ENCODE data around the gene ARFGAP2.

ARFGAP2 gene

GRCh38 chr11:47187723-47188122 is 11.0 kb upstream of the ARFGAP2 start:
- no peak for DNase-seq (ENCODE audit: low read depth)

DNA sequence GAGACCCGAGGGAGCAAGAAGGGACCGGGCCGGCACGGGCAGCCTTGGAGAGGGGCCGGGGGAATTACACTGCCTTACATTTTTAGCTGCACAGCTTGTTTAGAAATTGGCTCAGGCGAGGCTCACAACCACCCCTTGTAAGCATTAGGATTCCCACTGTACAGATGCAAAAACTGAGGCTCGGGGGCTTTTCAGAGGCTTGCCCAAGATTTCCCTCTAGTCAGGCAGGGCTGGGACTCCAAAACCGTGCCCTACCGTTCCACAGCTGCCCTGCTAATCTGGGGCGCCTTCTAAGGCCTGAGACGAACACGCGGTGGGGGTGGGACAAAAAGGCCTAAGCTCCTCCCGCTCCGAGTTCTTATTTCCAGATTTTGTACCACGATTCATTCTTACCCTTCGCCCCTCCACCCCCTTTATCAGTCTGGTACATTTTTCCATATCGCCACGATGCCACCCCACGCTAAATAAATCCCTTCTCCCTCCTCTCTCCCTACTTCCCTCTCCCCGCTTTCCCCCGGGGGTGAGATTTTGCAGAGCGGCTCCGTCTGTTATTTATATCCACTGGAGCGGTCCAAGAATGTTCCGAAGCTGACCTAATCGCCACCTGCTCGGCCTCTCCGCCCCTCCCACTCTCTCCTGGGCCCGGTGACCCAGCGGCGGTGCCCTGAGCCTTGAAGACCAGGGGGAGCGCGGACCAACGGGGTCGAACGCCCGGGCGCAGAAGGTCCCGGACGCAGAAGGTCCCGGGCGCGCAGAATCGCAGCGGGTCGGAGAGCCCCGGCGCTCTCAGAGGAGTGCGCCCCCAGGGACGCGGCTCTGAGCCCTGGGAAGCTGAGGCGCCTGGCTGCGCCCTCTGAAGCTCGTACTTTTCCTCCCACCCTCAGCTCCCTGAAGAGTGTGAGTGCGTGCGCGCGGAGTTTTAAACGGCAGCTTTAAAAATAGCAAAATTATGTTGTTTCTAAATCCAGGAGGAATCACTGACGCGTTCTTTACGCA is 10.3 kb upstream of the ARFGAP2 start:
- peak; percentile 27 for DNase-seq (ENCODE audit: low read depth)

DNA sequence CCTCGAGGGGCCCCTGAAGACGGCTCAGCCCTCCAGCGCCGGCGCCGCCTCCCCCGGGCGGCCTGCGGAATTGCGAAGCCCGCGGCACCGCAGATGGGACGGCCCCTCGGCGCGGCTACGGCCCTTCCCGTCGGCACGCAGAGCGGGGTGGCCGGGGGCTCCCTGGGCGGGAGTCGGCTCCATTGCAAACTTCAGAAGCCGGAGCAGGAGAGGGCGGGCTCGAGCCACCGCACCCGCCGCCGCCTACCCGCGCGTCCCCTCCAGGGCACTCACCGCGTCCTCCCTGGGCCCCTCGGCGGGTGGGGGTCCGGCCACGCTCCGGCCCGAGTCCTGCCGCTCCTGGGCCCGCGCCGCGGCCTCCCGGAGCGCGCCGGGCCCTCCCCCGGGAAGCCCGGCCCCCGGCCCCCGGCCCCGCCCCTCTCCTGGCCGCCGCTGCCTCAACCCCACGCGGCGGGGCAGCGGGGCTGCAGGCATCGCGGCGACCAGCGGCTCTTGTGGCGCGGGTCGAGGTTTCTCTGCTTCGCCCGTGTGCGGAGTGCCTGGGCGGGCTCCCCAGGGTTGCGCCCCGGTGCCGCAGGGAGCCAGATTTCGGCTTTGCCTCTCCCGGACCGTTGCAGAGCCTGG is 9.5 kb upstream of the ARFGAP2 start, which contains the start of gene PACSIN3:
TSS of gene PACSIN3 (minus strand) at position 359 of the 624 bp plus-strand sequence. CDS start 3,707 bp downstream, outside the sequence.
- peak; percentile 24 for DNase-seq (ENCODE audit: low read depth)

- no peak for DNase-seq (ENCODE audit: low read depth)
Measured at GRCh38 chr11:47185305-47186075, 8.8 kb upstream of the ARFGAP2 start.

DNA sequence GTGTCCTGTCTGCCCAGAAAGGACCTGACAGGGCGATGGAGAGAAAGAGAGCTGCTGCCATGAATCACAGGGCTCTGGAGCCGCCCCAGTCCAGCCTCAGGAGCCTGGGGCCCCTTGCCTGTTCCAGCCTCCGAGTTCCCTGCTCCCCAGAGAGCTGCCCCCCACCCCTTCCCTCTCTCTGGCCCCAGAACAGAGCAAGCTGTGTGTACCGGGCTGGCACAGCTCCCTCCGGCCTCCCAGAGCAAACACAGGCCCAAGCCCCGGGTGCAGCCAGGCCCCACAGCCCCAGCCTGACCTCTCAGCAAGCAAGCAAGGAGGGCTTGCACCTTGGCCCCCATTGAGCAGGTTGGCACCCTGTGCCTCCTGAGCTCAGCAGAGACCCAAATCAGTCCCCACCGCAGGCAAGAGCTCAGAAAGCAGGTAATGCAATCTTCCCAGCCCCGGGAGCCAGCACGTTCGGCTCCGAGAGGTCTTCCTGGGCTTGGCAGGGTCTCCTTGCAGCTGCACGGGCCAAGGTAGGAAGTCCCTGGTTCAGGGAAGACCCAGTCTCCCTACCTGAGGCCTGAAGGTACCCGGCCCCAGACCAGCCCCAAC is 8.1 kb upstream of the ARFGAP2 start:
- DNase-seq (ENCODE audit: low read depth): no peak

DNA sequence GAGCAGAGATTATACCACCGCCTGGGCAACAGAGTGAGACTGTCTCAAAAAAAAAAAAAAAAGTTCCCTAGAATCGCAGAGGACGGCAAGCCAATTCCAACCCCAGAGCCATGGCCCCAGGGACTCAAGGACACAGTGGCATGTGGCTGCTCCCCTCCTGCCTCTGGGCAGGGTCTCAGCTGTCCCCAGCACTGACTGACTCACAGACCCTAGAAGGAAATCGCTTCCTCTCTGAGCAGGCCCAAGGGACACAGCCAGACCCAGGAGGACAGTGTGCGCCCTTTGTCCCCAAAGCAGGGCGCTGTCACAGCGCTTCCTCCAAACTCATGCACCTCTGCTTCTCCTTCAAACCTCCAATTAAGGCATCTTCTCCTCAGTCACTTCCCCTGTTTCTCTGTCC is 7.3 kb upstream of the ARFGAP2 start:
- DNase-seq (ENCODE audit: low read depth): no peak

- DNase-seq (ENCODE audit: low read depth): no peak
Measured at GRCh38 chr11:47183031-47183856, 6.6 kb upstream of the ARFGAP2 start.

- no peak for DNase-seq (ENCODE audit: low read depth)
Measured at GRCh38 chr11:47182380-47182779, 5.7 kb upstream of the ARFGAP2 start.

GRCh38 chr11:47181271-47181670 is 4.6 kb upstream of the ARFGAP2 start:
- no peak for DNase-seq (ENCODE audit: low read depth)

DNA sequence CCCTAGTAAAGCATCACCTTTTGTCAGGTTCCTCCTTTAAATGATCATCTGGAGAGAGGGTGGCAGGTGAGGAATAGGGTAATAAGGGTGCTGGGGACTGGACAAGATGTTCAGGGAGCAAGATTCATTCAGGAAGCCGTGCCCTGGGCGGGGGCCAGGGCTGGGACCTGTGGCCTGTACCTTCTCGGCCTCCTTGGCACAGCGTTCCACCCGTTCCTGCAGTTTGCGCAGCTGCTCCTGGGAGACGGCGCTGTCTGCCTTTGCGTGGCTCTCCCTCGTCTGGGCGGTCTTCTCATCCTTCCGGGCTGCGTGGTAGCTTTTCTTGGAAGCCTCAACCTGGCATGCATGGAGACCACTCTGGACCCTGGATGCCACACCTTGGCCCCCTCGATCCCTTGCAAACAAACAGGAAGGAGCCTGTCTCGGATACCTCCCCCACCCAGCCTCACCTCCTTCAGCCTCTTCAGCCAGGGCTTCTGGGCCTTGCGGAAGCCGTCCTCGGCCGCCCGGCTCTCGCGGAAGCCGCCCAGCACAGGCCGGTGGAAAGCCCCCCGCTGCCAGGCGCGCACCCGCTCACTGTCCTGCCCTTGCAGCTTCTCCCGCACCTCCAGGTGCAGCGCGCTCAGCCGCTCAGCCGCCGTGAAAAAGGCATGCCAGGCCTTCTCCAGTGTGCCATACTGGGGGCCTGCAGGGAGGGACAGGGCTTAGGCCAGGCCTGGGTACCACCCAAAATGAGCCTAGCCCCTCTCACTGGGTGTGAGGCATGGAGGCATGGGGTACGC is 3.5 kb upstream of the ARFGAP2 start:
- no peak for DNase-seq (ENCODE audit: low read depth)

DNA sequence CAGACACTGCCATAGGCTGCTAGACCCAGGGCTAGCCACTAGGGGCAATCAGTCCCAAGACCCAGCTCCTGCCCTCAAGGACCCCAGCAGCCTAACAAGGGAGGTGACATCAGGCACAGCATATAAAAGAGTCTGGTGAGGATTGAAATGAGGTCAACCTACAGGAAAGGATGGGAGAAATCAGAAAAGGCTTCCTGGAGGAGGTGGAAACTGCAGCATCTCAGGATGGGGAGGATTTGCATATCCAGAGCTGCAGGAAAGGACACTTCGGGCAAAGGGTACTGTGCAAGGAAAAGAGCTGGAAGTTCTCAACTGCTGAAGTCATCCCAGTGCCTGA is 2.9 kb upstream of the ARFGAP2 start:
- DNase-seq (ENCODE audit: low read depth): no peak

- no peak for DNase-seq (ENCODE audit: low read depth)
Measured at GRCh38 chr11:47178737-47179654, 2.3 kb upstream of the ARFGAP2 start.

DNA sequence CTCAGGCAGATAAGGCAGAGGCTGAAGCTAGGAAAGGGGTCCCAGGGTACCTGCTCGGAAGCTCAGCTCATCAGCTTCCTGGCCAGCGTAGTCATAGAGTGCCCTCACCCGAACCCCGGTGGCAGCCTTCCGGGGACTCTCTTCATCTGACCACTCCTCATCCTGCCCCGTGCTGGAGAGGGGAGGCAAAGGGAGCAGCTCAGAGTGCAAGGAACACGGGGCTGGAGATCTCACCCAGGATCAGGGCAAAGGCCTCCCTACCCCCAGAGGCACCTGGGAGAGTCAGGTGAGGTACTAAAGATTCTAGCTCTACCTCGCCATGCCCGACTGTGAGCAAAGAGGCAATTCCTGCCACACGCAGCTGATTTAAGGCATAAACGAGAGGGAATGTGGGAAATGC is 1.6 kb upstream of the ARFGAP2 start:
- no peak for DNase-seq (ENCODE audit: low read depth)

DNA sequence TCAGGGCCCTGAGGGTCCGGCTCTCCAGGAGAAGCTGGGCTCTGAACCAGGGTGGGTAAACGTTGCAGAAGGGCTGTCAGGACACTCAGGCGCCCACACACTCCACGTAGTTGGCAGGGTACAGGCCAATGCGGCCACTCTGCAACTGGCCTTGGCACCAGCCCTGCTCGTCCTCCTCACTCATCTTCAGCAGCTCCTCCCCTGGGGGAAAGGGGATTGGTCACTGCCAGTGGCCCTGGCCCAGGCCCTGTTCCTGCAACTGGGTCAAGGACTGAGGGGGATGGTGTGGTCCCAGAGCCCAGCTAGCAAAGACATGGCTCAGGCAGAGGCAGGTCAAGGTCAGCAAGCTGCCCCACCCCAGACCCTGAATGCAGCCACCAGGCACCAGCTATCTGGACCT is 1.2 kb upstream of the ARFGAP2 start:
- no peak for DNase-seq (ENCODE audit: low read depth)

DNA sequence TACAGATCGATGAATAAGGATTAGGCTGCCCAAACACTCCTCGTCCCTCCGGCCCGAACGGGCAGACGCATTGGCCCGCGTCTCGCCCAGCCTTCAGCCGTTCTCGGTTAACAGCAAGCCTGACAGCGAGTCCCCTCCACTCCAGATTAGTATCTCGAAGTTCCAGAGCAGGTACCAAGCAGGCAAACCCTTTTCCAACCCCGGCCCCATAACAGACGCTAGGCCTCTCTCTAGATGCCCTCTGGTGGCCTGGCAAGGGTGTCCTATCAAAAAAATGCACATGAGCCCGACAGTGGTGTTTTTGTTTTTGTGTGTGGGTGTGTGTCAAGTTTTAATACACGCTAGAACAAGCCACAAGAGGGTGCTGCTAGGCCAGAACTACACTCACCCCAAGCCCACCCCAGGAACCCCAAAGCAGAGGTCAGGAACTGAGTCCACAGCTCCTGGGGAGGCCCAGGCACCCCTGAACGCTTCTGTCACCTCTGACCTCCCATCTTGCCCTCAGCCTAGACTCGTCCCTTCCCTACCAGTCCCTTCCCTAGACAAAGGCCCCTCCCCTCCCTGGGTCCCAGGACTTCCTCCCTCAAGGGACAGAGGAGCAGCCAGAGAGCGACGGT is 658 bp upstream of the ARFGAP2 start:
- DNase-seq (ENCODE audit: low read depth): peak; percentile 70

- DNase-seq (ENCODE audit: low read depth): no peak
Measured at GRCh38 chr11:47175746-47176327, 842 bp downstream of the ARFGAP2 start.

- DNase-seq (ENCODE audit: low read depth): no peak
Measured at GRCh38 chr11:47172740-47173336, 3.8 kb downstream of the ARFGAP2 start.

GRCh38 chr11:47171856-47172255 is 4.8 kb downstream of the ARFGAP2 start:
- no peak for DNase-seq (ENCODE audit: low read depth)
